Common myeloid progenitor, CD34-positive (primary cell): ENCODE measurements around the gene MAGI2.

Experiments
- CTCF ChIA-PET: fragments of 350-600 bp; sonication (Branson Sonifier 250); formaldehyde crosslinking; loops from one replicate; lab custom pipeline; 2021; ENCODE audit warnings: antibody characterized with exemption; lab: Charles Lee
- POLR2A ChIA-PET: fragments of 350-600 bp; sonication (Branson Sonifier 250); formaldehyde crosslinking; loops from one replicate; lab custom pipeline; 2021; ENCODE audit warnings: antibody characterized with exemption; lab: Charles Lee
- DNase-seq, 3 donors: peaks; one replicate each; pipeline versions ENCODE4 v3.0.0 to v3.0.0-alpha.2; 2013
- H3K27ac ChIP-seq, 2 experiments: 1 replicate in 1 of 2; 2 replicates in 1 of 2; pipeline ENCODE4 v1.7.0; 2013; ENCODE audit warnings: inconsistent platforms in 2 of 2, low read length in 2 of 2, mild to moderate bottlenecking in 2 of 2, low read depth in 1 of 2, moderate library complexity in 1 of 2; ENCODE audit not compliant: severe bottlenecking in 2 of 2, insufficient read depth in 1 of 2, poor library complexity in 1 of 2
- H3K27me3 ChIP-seq, 5 experiments: replicated peaks in 2 of 5; 1 replicate in 3 of 5; 2 replicates in 2 of 5; pipeline versions ENCODE4 v1.6.1 to v1.7.0; 2013; ENCODE audit warnings: low read length in 4 of 5, mild to moderate bottlenecking in 2 of 5, moderate library complexity in 2 of 5, inconsistent platforms in 1 of 5; ENCODE audit not compliant: insufficient read depth in 5 of 5, control insufficient read depth in 4 of 5
- H3K36me3 ChIP-seq, 4 experiments: 1 replicate in 2 of 4; 2 replicates in 2 of 4; pipeline versions ENCODE4 v1.6.1 to v1.7.0; 2013; ENCODE audit warnings: low read length in 3 of 4, control low read depth in 1 of 4, mild to moderate bottlenecking in 1 of 4; ENCODE audit not compliant: control insufficient read depth in 4 of 4, insufficient read depth in 4 of 4
- H3K4me1 ChIP-seq, 4 experiments: 1 replicate in 3 of 4; 2 replicates in 1 of 4; pipeline versions ENCODE4 v1.6.1 to v1.7.1; 2013; ENCODE audit warnings: low read length in 3 of 4, mild to moderate bottlenecking in 3 of 4, control low read depth in 1 of 4, inconsistent platforms in 1 of 4, moderate library complexity in 1 of 4; ENCODE audit not compliant: control insufficient read depth in 4 of 4, insufficient read depth in 4 of 4; ENCODE audit errors: control extremely low read depth in 1 of 4
- H3K4me3 ChIP-seq, 7 experiments: 1 replicate in 4 of 7; 2 replicates in 3 of 7; pipeline versions ENCODE4 v1.5.1 to v1.7.0; 2013; ENCODE audit warnings: mild to moderate bottlenecking in 7 of 7, low read length in 6 of 7, moderate library complexity in 6 of 7, inconsistent platforms in 2 of 7, low read depth in 2 of 7, control low read depth in 1 of 7; ENCODE audit not compliant: insufficient read depth in 4 of 7, control insufficient read depth in 1 of 7; ENCODE audit errors: extremely low read depth in 1 of 7
- H3K9me3 ChIP-seq, 5 experiments: 1 replicate in 4 of 5; 2 replicates in 1 of 5; pipeline versions ENCODE4 v1.6.1 to v1.7.1; 2013; ENCODE audit warnings: low read length in 4 of 5, mild to moderate bottlenecking in 2 of 5, inconsistent platforms in 1 of 5, low read depth in 1 of 5, moderate library complexity in 1 of 5; ENCODE audit not compliant: control insufficient read depth in 4 of 5, insufficient read depth in 2 of 5; ENCODE audit errors: control extremely low read depth in 1 of 5
- WGBS: methylation state at CpG from one replicate; pipeline ENCODE4 v1.1.5; 2013; ENCODE audit not compliant: insufficient coverage; 5-methylcytosine and 5-hydroxymethylcytosine counted together

The MAGI2 gene

GRCh38 chr7:78149787-78150186 is 1303.7 kb downstream of the MAGI2 start:
- no peak for DNase-seq
- no peak overlapping the region for H3K4me3 ChIP-seq
- ChIA-PET CTCF (interaction anchor here (1.0 kb wide), 1 partner anchor 25 kb away, joined by 3 read pairs; no protein-coding TSS in a partner anchor), POLR2A (no interaction called here)
- H3K9me3 ChIP-seq, result no peaks in the 10 kb centered on the region
- peaks cover 0 to 2% (median 0%) of the 10 kb centered on the region in 5 experiments for H3K27me3 ChIP-seq
- no peak overlapping the region for H3K27ac ChIP-seq
- H3K4me1 ChIP-seq, result no peaks in the 10 kb centered on the region
- no CpG with 5 or more reads among the region's 1 CpG for WGBS
- no peaks in the 10 kb centered on the region for H3K36me3 ChIP-seq

- ChIA-PET CTCF (no interaction called here), POLR2A (no interaction called here)
- no peak overlapping the region for H3K4me3 ChIP-seq
- no CpG with 5 or more reads among the region's 1 CpG for WGBS
- H3K27ac ChIP-seq, result no peak overlapping the region
- H3K27me3 ChIP-seq, result peaks cover 0 to 2% (median 0%) of the 10 kb centered on the region in 5 experiments
- no peak for DNase-seq
- no peaks in the 10 kb centered on the region for H3K4me1 ChIP-seq
- no peaks in the 10 kb centered on the region for H3K36me3 ChIP-seq
- H3K9me3 ChIP-seq, result no peaks in the 10 kb centered on the region
Measured at GRCh38 chr7:78148166-78148894, 1305.1 kb downstream of the MAGI2 start.

GRCh38 chr7:78146546-78146945 is 1306.9 kb downstream of the MAGI2 start:
- Histone ChIP-seq H3K27me3 (peaks cover 0 to 2% (median 0%) of the 10 kb centered on the region in 5 experiments), H3K9me3 (no peaks in the 10 kb centered on the region), H3K4me3 (no peak overlapping the region), H3K4me1 (no peaks in the 10 kb centered on the region), H3K27ac (no peak overlapping the region), H3K36me3 (no peaks in the 10 kb centered on the region)
- ChIA-PET CTCF (interaction anchor here (0.6 kb wide), 1 partner anchor 11 kb away, joined by 4 read pairs; no protein-coding TSS in a partner anchor), POLR2A (no interaction called here)
- no peak for DNase-seq

GRCh38 chr7:78143661-78144060 is 1309.8 kb downstream of the MAGI2 start:
- ChIA-PET POLR2A (no interaction called here), CTCF (no interaction called here)
- DNase-seq, result no peak
- WGBS, result no CpG with 5 or more reads among the region's 2 CpGs
- Histone ChIP-seq H3K4me3 (no peak overlapping the region), H3K36me3 (no peaks in the 10 kb centered on the region), H3K4me1 (no peaks in the 10 kb centered on the region), H3K27me3 (no peaks in the 10 kb centered on the region), H3K27ac (no peak overlapping the region), H3K9me3 (no peaks in the 10 kb centered on the region)

GRCh38 chr7:78141522-78142281 is 1311.8 kb downstream of the MAGI2 start:
- Histone ChIP-seq H3K27me3 (no peaks in the 10 kb centered on the region), H3K4me3 (no peak overlapping the region), H3K9me3 (no peaks in the 10 kb centered on the region), H3K36me3 (no peaks in the 10 kb centered on the region), H3K27ac (no peak overlapping the region), H3K4me1 (no peaks in the 10 kb centered on the region)
- 97% methylated on average over 5 of the region's 9 CpGs for WGBS
- DNase-seq, result no peak
- CTCF ChIA-PET, result interaction anchor here (1.2 kb wide), 1 partner anchor 9 kb away, joined by 3 read pairs; no protein-coding TSS in a partner anchor
- POLR2A ChIA-PET, result no interaction called here

GRCh38 chr7:78140109-78140508 is 1313.4 kb downstream of the MAGI2 start:
- POLR2A ChIA-PET, result no interaction called here
- H3K27ac ChIP-seq, result no peak overlapping the region
- no peak for DNase-seq
- no peaks in the 10 kb centered on the region for H3K9me3 ChIP-seq
- 100% methylated on average over 1 of the region's 2 CpGs for WGBS
- H3K36me3 ChIP-seq, result no peaks in the 10 kb centered on the region
- H3K4me3 ChIP-seq, result no peak overlapping the region
- H3K4me1 ChIP-seq, result no peaks in the 10 kb centered on the region
- CTCF ChIA-PET, result no interaction called here
- H3K27me3 ChIP-seq, result no peaks in the 10 kb centered on the region

GRCh38 chr7:78139335-78139734 is 1314.1 kb downstream of the MAGI2 start:
- Histone ChIP-seq H3K36me3 (no peaks in the 10 kb centered on the region), H3K4me1 (no peaks in the 10 kb centered on the region), H3K27me3 (no peaks in the 10 kb centered on the region), H3K9me3 (no peaks in the 10 kb centered on the region), H3K27ac (no peak overlapping the region), H3K4me3 (no peak overlapping the region)
- DNase-seq, result no peak
- CTCF ChIA-PET, result no interaction called here
- POLR2A ChIA-PET, result no interaction called here
- WGBS, result 82% methylated on average over 3 of the region's 3 CpGs
